Inflammatory macrophage treated with lipopolysaccharide for 4 hours (primary cell): ENCODE results near the gene MGAT4B.

ENCODE experiments used
- DNase-seq: peaks from one replicate; pipeline ENCODE4 v3.0.0-alpha.2; 2020

MGAT4B gene

GRCh38 chr5:179805529-179806249 is 977 bp downstream of the MGAT4B start:
- peak; percentile 44 for DNase-seq

- no peak for DNase-seq
Observed at GRCh38 chr5:179805070-179805528, 1.6 kb downstream of the MGAT4B start.

GRCh38 chr5:179804555-179804947 is 2.1 kb downstream of the MGAT4B start:
- no peak for DNase-seq

DNA sequence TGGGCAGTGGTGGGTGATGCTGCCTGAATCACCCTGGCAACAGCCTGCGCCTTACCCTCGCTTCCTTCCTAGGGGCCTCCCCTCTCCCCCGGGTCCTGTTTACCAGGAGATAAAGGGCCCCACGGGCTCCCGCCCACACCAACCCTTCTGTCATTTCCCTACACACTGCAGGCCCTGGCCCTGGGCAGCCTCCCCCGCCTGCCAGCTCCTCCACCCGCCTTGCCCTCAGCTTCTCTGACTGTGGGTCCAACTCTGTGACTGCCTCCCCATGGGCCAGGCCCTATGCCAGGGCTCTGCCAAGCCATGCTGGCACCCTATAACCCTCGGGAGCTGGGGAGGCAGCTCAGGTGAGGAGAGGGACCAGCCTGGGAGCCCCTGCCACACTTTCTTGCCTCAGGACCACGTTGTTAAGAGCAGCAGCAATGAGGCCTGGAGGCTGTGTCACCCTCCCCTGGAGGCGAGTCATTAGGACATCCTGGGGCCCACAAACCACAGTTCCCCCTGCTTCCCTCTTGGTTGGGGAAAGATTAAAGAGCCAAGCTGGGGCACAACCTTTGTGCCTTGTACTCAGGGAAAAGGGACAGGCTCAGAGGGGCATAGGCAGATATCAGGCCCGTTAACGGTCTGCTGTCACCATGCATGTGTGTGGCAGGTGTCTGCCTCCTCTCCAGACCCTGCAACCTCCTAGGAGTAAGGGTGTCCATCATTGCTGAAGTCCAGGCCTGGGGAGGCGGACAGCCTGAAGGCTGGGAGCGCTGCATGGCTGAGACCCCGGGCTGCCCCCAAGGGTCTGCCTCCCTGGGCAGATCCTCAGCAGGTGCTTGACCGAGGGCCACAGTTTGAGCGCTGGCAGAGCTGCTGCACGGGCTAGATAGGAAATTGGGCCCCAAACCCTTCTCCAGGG is 2.8 kb downstream of the MGAT4B start:
- DNase-seq, result peak; percentile 67

- DNase-seq, result no peak
Observed at GRCh38 chr5:179802950-179803562, 3.6 kb downstream of the MGAT4B start.

DNA sequence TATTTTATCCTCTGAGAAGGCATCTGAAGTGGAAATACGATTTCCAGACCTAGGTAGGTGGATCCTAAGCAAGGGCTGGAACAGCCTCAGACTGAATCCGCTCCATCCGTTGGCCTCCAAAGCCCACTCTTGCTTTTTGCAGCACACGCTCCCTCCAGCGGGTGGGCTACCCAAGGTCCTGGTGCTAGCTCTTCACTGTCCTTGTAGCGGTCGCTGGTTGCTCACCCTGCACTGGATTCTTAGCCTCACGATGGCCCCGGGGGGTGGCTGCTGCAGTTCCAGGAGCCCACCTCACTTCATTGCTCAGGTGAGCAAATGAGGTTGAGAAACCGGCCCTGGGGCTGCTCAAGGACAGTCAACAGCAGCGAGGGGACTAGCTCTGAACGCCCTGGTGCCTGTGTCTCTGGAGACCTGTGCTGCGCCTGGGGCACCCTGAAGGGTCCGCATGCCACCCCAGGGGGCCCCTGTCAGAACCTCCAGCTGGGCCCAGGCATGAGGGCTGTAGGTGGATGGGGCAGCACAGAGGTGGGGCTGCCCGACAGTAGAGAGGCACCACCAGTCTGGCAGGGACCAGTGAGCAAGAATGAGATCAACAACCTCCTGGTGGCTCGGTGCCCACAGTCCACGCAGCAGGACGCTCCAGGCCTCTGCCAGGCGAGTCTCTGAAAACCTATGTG is 4.3 kb downstream of the MGAT4B start:
- DNase-seq, result no peak

DNA sequence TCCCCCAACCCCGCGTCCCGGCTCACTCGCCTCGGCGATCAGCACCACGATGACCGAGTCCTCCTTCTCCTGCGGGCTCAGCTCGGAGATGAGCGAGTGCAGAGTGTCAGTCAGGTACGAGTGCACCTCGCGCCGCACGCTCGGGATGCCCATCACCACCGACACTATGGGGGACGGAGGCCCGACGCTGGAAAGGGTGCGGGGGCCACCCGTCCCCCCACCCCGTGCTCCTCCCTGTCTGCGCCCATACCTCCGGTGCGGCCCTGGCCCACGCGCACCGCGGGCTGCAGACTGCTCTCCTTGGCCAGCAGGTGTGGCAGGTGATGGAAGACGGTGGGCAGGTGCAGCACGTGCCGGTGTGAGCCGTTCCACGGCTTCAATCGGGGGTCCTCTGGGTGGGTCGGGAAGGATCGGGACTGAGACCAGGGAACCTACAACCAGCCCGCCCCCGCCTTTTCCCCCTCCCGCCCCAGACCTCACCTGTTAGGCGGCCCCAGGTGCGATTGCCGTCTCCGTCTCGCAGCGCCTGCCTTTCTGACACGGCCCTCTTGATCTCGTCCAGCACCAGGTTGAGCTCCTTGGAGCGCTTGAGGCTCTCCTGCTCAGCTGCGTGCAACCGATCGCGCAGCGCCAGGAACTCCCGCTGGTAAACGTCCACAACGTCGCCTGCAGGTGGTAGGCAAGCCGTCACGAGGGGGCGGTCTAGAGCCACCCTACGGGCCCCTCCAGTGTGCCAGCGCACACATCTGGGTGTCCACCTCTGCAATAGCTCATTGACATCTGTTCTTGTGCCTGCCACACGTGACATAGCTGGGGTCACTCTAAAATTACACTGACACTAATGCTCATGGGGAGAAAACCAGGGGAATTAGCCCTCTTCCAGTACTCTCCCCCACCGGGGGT is 5.1 kb downstream of the MGAT4B start:
- peak; percentile 73 for DNase-seq

GRCh38 chr5:179800696-179801201 is 5.9 kb downstream of the MGAT4B start:
- DNase-seq, result no peak

DNA sequence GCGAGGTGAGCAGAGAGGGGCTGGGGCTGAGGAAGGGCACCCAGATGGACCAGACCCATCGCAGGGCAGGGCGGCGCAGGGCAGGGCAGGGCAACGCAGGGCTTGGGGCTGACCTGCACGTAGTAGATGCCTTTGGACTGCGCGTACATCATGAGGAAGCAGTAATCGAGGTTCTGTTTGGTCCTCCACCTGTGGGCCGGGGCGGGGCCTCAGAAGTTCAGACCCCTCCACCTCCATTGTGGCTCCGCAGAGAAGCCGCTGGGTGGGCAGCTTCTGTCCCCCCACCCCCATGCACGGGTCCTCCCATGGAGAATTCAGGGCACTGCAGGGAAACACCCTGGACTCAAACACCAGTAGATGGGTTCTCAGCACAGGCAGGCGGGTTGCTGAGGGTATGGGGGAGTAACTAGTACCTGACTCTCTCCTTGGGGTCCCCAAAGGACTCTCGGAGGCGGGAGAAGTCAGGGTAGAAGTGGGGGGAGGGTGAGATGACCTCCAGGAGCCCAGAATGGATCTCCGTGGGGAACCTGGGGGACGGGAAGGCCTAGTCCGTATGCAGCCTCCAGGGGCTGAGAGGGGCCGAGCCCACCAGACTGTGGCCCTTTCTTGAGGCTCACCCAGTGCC is 6.5 kb downstream of the MGAT4B start:
- no peak for DNase-seq

DNA sequence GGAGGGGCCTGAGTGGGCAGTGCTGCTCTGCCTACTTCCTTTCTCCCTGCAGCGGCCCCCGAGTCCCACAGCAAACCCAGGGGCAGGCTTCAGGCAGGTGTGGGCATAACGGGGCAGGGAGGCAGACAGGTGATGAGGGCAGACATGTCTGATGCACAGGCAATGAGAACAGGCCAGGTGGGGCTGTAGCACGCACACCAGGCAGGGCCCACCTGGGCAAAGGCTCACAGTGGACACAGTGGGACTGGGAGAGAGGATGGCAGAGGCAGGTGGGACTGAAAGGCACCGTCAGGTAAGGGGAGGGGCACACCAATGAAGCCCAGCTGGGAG is 7.1 kb downstream of the MGAT4B start:
- DNase-seq, result no peak

GRCh38 chr5:179798771-179799643 is 7.7 kb downstream of the MGAT4B start:
- DNase-seq, result no peak

DNA sequence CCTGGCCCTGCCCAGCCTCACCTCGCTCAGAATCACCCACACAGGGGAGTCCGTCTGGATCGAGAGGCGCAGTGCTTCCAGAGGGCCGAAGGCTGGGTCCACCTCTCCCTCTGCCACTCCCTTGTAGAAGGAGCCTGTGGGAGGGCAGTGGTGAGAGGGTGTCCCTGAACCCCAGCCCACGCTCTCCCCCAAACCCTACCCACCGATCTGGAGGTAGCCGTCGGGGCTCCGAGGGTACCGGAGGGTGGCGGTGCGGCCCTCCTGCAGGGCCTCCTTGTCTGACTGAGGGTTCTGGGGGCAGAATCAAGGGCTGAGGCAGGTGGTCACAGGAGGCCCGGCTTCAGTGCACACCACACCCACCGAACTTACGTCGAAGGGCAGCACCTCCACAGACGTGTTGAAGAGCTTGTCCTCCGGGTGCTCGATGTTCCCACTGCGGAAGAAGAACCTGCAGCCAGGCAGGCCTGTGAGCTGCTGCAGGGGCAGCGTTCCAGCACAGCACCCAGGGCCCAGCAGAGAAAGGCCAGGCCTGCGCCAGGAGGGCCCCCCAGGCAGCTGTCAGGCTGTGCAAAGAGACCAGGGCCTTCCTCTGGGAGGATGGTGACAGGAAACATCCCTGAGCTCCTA is 8.4 kb downstream of the MGAT4B start:
- DNase-seq, result no peak

DNA sequence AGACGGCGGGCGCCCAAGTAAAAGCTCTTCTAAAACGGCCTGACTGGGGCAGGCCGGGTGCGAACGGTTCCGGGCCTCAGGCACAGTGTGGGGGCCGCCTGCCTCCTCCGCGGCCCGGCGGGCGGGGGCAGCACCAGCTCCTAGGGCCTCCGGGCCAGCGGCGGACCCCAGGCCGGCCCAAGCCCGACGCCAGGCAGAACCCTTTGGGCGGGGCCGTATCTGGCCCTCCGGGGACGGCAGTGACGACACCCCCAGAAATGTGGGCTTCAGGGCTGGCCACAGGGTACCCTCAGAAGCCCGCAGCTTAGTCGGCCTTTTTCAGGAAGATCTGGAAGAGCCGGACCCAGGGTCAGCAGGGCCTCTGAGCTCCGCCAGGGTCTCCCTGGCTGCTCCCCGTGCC is 8.9 kb downstream of the MGAT4B start:
- no peak for DNase-seq

- no peak for DNase-seq
Observed at GRCh38 chr5:179796877-179797608, 9.6 kb downstream of the MGAT4B start.

- DNase-seq, result peak; percentile 88
Observed at GRCh38 chr5:179795863-179796833, 10.5 kb downstream of the MGAT4B start.

DNA sequence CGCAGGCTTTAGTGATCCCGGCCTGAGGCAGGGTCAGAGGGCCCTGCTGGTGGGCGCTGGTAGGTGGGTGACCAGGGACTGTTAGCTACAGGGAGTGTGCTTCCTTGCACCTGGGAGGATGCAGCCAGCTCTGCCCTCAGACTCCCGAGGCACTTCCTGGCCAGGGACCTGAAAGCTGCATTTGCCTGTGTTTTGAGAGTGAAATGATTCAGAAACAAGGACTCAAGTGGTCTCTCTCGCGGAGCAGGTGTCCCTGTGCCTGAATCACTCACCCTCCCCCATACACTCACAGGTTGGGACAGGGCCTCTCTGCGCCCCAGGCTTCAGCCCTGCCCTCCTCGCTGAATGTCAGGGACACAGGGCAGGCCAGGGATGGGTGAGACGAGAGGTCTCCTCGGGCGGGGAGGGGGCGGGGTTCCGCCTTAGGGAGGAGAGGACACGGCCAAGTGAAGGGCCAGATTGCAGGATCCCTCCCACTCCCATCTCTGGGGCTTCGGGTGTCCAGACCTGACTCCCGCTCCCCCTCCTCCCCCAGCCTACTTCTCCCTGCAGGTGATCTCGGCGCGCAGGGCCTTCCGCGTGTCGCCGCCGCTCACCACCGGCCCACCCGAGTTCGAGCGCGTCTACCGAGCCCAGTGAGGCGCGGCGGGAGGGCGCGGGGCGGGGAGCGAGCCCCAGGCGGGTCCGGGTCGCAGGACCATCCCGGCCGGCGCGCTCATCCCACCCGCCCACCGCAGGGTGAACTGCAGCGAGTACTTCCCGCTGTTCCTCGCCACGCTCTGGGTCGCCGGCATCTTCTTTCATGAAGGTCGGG is 11.4 kb downstream of the MGAT4B start:
- DNase-seq, result no peak

GRCh38 chr5:179794575-179794974 is 12.1 kb downstream of the MGAT4B start:
- DNase-seq, result no peak
